Thyroid gland (tissue), 4 donors: Measurements from ENCODE around the gene TMC1.

Experiments
- POLR2A ChIP-seq, 2 donors: fragments of 450-650 bp; IDR thresholded peaks; one replicate each; pipeline ENCODE4 v1.6.1; 2017; ENCODE audit warnings: antibody characterized with exemption in 2 of 2, mild to moderate bottlenecking in 2 of 2, moderate library complexity in 1 of 2
- TF ChIP-seq, protein P1 (sequence below), 6 experiments: fragments of 200-600 bp in 3 of 6; fragments of 450-650 bp in 3 of 6; sonication (generic) in 3 of 6; IDR thresholded peaks; one replicate each; pipeline ENCODE4 v1.5.1; 2016 to 2019; ENCODE audit warnings: antibody characterized with exemption in 6 of 6, mild to moderate bottlenecking in 2 of 6, inconsistent platforms in 1 of 6, moderate library complexity in 1 of 6

DNA sequence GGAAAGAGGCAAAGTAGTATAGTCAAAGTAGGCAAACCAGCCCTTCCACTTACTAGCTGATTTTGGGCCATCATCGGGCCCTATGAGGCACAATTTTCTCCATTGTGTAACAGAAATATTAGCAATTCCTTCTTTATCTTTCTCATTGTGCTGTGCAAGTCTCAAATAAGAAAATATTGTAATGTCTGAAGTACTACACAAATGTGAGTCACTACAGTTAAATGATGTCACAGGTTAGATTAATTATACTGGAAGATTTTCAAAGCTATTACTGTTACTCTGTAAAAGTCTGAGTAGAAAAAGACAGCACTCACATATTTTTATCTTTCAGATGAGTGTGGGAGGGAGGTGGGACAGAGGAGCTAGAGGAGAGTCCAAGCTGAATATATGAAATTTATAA, 12.4 kb upstream of the TMC1 start:
- TF ChIP-seq, protein P1, sequence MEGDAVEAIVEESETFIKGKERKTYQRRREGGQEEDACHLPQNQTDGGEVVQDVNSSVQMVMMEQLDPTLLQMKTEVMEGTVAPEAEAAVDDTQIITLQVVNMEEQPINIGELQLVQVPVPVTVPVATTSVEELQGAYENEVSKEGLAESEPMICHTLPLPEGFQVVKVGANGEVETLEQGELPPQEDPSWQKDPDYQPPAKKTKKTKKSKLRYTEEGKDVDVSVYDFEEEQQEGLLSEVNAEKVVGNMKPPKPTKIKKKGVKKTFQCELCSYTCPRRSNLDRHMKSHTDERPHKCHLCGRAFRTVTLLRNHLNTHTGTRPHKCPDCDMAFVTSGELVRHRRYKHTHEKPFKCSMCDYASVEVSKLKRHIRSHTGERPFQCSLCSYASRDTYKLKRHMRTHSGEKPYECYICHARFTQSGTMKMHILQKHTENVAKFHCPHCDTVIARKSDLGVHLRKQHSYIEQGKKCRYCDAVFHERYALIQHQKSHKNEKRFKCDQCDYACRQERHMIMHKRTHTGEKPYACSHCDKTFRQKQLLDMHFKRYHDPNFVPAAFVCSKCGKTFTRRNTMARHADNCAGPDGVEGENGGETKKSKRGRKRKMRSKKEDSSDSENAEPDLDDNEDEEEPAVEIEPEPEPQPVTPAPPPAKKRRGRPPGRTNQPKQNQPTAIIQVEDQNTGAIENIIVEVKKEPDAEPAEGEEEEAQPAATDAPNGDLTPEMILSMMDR (IDR thresholded peaks at IDR 0.05), result no peak
- TF ChIP-seq POLR2A (IDR thresholded peaks at IDR 0.05), result no peak
